Activated T-cell treated with anti-CD3 and anti-CD28 coated beads, Interleukin-2, amount 50 U/mL, for 48 hours (primary cell): ENCODE results near the gene NTSR1.

Experiments used
- DNase-seq, 2 experiments: peaks; one replicate each; pipeline ENCODE4 v3.0.0-alpha.2; 2020

The NTSR1 gene

GRCh38 chr20:62726716-62727583 is 18.3 kb downstream of the NTSR1 start:
- DNase-seq: no peak

DNA sequence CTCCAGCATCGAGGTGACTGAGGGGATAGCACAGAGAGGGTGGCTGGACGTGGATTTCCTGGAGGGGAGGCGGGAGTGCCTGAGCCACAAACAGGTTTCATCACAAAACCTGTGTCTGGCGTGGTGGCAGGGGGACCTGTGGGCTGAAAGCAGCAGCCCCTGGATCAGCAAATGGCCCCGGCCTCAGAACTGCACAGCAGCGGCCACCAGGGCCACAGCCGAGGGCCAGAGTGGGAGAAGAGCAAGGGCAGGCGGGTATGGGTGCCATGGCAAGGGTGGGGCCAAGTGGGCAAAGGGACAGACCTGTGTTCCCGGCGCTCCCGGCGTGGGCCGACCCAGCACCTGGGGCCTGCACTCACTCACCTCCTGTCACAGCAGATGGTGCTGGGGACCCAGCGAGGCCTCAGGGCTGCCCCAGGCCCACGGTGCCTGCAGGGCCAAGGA is 19.0 kb downstream of the NTSR1 start:
- no peak for DNase-seq

- DNase-seq: no peak
Measured at GRCh38 chr20:62728028-62728780, 19.6 kb downstream of the NTSR1 start.

GRCh38 chr20:62728781-62729300 is 20.2 kb downstream of the NTSR1 start:
- no peak for DNase-seq

DNA sequence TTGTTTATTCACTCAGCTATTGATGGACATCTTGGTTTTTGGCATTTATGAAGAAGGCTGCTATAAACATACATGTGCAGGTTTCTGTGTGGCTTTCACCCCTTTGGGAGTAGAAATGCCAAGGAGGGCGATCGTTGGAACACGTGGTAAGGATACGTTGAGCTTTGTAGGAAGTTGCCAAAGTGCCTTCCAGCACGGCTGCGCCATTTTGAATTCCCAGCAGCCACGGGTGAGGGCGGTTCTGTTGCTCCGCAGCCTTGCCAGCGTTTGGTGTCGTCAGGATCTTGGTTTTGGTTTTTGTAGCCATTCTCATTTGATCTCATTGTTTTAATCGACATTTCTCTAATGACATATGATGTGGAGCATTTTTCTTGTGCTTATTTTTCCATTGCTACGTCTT is 21.8 kb downstream of the NTSR1 start:
- no peak for DNase-seq

GRCh38 chr20:62732031-62732760 is 23.6 kb downstream of the NTSR1 start:
- no peak for DNase-seq

GRCh38 chr20:62732842-62733525 is 24.3 kb downstream of the NTSR1 start:
- DNase-seq: no peak

GRCh38 chr20:62733526-62733842 is 24.8 kb downstream of the NTSR1 start:
- DNase-seq: no peak

- DNase-seq: no peak
Measured at GRCh38 chr20:62733891-62734290, 25.3 kb downstream of the NTSR1 start.

- no peak for DNase-seq
Measured at GRCh38 chr20:62734326-62734725, 25.7 kb downstream of the NTSR1 start.

- DNase-seq: no peak
Measured at GRCh38 chr20:62734881-62735280, 26.2 kb downstream of the NTSR1 start.

DNA sequence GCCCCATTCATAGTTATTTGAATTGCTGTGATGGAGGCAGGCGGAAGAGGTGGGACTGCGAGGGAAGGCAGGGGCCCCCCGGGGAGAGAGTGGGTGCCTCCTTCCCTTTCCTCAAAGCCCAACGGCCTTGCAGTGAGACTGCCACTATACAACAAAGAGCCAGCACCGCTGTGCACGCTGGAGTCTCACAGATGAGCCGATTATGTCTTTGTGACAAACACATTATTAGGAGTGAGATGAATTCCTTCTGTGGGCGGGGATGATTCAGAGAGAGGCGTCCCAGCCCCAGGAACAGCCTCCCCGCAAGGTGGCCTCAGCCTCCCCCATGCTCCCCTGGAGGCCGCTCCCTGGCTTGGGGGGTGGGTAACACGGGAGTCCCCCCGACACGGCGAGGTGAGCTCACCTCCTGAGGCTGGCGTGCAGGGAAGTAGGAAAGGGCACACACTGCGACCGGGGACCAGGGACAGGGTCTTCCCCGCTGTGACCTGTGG is 26.7 kb downstream of the NTSR1 start:
- peak in 1 of 2 experiments; percentile 44 for DNase-seq

DNA sequence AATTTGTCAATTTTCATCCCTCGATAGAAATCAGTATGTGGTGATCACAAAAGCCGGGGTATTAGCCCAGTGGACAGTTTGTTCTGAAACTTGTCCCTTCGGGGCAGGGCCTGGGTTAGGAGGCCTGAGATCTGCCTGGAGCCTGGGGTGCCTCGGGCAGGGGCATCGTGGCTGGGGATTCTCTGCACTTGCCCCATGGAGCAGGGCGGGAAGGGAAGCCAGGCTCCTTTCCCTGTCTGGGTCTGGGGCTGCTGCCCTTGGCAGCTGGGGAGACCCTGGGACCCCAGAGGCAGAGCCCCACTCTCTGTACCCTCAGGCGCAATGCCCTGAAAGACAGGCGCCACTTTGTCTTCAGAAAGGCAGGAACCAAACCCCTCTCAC is 27.4 kb downstream of the NTSR1 start:
- no peak for DNase-seq

- no peak for DNase-seq
Measured at GRCh38 chr20:62736407-62737071, 27.9 kb downstream of the NTSR1 start.

- no peak for DNase-seq
Measured at GRCh38 chr20:62737271-62737811, 28.7 kb downstream of the NTSR1 start.

DNA sequence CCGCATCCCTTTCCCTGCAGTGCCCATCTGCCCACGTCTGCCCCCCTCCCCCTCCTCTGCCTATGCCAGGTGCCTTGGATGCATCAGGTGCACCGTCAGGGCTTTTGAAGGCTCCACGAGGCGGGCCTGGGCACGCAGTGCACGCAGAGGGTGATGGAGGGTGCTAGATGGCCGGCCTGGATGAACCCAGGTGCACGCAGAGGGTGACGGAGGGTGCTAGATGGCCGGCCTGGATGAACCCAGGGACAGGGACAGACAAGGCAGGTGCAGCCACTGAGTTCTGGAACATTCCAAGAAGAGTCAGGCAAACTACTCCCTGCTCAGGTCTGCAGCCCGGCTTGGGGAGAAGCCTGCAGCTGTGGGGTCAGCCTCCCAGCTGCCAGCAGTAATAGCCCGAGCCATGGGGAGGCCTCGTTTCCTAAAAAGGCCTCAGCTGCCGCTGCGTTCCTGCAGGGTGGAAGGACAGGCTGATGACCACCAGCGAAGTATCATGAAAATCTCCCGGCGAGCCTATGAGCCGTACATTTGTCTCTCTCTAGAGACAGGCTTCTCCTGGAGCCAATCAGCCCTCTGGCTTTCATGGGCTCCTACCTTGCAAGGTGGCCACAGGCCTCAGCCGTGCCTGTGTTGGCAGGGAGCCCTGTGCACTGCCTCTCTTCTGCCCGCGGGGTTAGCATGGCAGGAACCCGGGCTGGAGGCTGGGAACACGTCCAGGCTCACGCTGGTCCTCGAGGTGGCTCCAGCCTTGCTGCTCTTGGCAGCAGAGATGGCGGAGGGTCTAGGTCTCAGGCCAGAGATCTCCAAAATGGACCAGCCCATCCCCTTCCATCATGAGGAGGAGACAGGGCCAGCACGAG is 29.6 kb downstream of the NTSR1 start:
- DNase-seq: no peak

GRCh38 chr20:62739067-62739466 is 30.4 kb downstream of the NTSR1 start:
- no peak for DNase-seq

DNA sequence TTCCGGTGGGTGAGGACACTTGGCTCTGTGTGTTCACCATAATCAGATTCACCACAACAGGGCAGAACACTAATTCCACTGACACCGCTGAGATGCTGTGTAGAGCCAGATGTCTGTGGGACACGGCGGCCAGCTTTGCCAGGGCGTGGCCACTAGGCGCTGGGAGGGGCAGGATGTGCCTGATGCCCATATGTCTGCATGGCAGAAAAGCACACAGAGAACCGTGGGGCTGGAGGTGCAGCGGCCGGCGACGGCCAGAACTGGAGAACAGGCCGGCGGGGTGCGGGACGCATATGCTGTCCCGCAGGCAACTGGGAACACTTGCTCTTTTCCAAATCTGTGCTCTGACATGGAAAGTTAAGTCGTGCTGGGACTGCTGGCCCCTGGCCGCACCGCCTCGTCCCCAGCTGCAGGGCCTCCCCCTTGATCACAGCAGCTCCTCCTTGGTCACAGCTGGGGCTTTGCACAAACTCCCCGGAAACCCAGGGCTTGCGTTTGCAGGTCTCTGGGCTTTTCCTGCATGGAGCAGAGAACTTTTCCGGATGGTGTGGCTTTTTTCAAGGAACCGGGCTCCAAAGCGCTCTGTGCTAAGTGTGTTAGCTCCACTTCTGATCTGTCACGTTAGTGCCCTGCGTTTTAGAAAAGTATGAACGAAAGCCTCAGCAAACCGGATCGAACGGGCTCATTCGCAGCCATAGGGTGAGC is 31.1 kb downstream of the NTSR1 start:
- peak; percentile 53 to 59 for DNase-seq

DNA sequence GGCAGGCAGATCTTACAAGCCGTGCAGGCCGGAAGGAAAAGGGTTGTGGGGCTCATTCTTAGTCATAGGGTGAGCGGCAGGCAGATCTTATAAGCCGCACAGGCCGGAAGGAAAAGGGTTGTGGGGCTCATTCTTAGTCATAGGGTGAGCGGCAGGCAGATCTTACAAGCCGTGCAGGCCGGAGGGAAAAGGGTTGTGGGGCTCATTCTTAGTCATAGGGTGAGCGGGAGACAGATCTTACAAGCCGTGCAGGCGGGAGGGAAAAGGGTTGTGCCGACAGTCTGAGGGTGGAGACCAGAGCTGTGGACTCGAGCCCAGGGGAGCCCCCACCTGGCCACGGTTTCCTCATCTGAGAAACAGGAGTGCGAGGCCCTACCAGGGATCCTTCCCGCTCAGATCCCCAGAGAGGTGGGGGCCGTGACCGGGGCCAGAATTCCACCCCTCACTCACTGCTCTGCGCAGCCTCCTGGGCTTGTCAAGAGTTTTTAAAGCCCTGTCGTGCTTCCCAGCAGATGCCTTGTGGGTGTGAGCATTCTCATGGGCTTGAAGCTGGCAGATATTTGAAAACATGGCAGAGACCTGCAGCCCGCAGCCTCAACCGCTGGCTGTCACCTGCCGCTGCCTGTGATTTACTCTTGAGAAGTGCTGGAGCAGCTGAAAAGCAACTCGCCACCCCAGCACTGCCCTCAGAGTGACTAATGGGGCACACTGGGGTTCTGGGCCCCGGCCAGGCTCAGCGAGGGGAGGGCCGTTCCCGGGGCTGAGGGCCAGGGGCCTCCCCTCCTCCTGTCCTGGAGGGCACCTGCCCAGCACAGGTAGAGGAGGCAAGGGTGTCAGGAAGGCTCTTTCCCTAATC is 31.9 kb downstream of the NTSR1 start:
- peak; percentile 83 to 86 for DNase-seq
